Occipital lobe (tissue), 2 donors: Measurements from ENCODE around the gene MON1A. TPM values are rescaled to one million over a fixed set of nuclear protein-coding genes. Genes with fewer than 3 reads are reported as not detected.
"Not testable (repeated sequence)": the region's sequence is repeated elsewhere in the genome, so short reads cannot be mapped to it uniquely, and the experiment has no call there.

Source experiments
- DNase-seq: peaks from one replicate; lab custom pipeline; 2025; lab: John Stamatoyannopoulos, UW
- total RNA-seq: library from RNA; depleted of rRNA; stranded (reverse); fragments of >200 nt; gene quantifications from one replicate; pipeline ENCODE4 v1.2.3, GENCODE V29; 2014

Gene MON1A
- total RNA-seq, 1 donor from 2014 or later = 16.8 TPM

GRCh38 chr3:49924683-49925082 lies 4.9 kb downstream of the MON1A start:
- DNase-seq = no peak

GRCh38 chr3:49917806-49918590 lies 11.6 kb downstream of the MON1A start:
- DNase-seq = not testable (repeated sequence)

- no peak for DNase-seq
These were observed 12.9 kb downstream of the MON1A start for GRCh38 chr3:49916686-49917085.

DNA sequence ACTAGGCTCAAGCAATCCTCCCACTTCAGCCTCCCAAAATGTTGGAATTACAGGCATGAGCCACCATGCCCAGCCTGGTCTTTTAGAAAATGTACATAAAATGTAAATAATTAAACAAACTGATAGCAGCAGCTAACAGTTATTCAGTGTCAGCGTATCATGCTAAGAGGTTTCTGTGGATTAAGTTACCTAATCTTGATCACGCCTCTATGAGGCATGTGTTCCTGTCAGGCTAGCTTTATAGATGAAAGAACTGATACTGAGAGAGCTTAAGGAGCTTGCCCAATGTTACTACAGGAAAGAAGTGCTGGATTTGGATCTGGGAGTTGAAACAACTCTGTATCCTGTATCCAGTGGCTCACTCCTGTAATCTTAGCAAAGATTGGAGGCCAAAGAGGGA lies 14.7 kb downstream of the MON1A start:
- no peak for DNase-seq

DNA sequence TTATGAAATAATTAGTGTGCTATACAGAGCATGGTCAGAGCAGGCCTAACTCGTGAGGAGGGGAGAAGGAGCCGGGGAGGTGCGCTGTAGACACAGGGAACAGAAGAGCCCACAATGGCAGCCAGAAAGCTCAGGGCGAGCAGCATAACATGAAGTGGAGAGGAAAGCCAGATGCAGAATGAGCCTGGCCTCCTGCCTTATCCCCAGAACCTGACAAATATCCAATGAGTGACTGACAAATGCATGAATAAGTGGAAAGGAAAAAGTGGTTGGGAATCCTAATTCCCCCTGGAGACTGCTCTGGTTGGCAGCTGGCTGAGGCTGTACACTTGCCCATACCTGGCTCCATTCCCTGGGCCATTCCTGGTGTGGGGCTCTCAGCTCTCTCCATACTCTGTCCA lies 16.7 kb downstream of the MON1A start:
- no peak for DNase-seq

- DNase-seq = no peak
These were observed 18.0 kb downstream of the MON1A start for GRCh38 chr3:49911611-49912010.

DNA sequence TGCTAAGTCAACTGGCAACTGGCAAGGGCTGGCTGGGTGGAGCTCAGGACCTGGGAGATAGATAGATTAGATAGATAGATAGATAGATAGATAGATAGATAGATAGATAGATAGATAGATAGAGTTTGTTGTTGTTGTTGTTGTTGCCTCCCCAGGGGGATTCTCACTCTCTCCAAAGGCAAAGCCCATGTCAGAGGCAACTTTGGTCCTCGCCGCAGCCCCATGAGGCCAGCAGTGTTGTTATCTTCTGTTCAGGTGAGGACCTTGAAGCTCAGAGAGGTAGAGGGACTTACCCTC lies 18.5 kb downstream of the MON1A start:
- DNase-seq = no peak

- DNase-seq = no peak
These were observed 19.0 kb downstream of the MON1A start for GRCh38 chr3:49910409-49911123.

GRCh38 chr3:49908373-49909199 lies 21.0 kb downstream of the MON1A start:
- DNase-seq = no peak

GRCh38 chr3:49906073-49906743 lies 23.4 kb downstream of the MON1A start:
- peak; percentile 41 for DNase-seq

GRCh38 chr3:49904448-49904847 lies 25.2 kb downstream of the MON1A start:
- not testable (repeated sequence) for DNase-seq

DNA sequence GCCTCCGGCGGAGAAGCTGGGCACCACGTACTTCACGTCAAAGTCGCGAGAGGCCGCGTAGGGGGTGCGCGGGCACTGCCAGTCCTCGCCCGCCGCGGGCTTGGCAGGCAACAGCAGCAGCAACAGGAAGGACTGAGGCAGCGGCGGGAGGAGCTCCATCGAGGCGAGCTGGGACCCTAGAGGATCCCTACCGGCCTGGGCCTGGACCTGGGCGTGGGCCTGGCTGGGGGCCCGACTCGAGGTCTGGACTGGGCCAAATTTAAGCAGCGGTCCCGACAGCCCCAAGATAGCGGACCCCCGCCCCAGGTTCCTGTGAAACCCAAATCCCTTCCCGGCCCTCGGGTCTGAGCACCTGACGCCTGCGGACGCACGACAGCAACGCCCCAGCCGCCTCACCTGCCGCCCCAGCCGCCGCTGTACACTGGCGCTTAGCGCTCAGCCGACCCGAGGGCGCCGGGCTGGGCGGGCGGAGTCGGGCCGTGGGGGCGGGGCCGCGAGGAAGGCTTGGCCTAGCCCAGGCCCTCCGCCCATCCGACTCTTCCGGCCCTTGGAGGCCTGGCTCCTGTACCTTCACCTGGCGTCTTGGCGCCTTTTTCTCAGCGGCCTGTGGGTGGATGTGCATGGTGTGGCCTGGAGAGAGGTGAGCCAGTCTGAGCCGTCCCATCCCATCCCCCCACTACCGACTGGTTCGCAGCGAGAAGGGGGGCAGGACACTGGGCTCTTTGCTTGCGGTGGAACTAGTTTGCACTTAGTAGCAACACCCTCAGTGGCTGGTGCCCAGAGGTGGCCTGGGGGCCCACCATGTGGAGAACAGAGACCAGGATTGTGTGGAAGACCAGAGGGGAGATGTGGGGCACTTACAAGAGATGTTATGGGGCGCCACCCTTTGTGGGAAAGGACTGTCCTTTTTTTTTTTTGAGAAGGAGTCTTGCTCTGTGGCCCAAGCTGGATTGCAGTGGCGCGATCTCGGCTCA lies 25.9 kb downstream of the MON1A start, which contains the start of gene MST1R:
TSS of gene MST1R (minus strand) at position 423 of the 974 bp plus-strand sequence. CDS start at position 159, 264 bp downstream.
- DNase-seq = no peak

DNA sequence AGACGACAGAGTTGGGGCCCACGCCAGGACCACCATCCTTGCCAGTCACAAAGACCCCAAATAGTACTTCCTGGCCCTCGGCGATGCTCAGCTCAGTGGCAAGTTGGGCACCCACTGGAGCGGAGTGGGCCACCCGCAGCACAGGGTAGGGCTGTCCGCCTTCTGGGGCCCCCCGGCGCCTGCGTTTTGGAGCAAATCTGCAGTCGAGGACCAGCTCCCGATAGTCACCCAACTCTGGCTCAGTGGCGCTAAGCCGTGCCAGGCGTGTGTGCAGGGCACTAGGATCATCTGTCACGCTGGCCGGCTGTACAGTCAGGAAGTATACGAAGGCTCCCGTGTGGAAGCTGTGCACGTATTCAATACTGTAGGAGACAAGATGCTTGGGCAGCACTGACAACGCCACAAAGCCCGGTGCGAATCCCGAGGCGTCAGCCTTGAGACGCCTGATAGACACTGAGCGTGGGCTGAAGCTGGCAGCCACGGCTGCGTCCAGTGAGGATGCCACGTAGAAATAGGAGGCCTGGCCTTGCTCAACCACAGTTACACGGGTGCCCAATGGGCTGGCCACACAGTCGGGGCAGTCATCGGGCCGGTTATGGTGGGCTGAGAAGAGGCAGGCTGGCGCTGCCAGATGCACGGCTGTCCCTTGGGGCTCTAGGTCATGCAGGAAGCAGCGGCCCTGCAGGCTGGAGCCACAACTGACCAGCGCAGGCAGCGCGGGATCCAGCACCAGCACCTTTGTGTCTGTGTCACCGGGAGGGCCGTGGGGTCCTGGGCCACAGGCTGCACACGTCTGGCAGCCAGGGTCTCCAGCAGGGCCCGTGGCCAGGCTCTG lies 26.9 kb downstream of the MON1A start:
- no peak for DNase-seq

DNA sequence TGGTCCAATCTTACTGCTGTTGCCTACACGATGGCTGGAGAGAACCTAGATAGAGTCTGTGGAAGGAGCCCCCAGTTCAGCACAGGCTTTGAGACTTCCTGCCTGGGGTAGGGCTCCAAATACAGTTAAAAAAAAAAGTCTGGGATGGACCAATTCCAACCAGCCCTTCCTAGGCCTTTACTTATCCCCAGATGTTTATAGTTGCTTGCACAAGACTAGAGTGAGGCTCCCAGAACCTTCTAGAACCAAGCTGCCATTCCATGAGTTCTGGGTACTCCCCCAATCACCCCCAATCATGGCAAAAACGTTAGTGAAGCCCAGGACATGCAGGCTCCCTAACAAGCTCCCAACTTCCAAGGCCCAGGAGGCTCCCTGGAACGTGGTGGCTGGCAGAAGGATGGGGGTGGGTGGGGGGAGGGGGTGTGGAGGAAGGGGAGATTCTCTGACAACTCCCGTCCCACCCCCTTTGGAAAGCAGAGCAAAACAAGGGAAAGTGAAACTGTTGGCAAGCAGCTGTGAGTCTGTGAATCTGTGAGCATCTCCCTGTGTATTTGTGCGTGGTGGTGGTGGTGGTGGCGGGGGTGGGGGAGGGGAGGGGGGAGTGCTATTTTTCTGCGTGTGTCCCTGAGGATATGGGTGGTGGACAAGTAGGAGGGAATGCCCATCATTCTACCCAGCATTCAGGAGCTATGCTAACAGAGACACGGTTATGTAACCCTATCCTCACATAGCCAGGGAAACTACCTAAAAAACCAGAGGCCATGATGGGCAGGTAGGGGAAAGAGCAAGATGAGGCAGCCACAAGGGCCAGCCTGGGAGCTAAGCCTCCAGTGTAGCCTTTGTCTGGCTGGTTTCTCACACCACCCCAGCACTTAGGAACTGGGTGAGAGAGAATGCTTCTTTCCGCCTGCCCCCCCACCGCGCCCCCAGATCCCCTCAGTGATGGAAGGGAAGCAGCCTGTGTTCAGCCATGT lies 28.0 kb downstream of the MON1A start:
- no peak for DNase-seq

GRCh38 chr3:49900491-49901153 lies 29.0 kb downstream of the MON1A start:
- DNase-seq = no peak

GRCh38 chr3:49899815-49900214 lies 29.8 kb downstream of the MON1A start:
- no peak for DNase-seq

- no peak for DNase-seq
These were observed 30.6 kb downstream of the MON1A start for GRCh38 chr3:49898991-49899390.

- no peak for DNase-seq
These were observed 33.3 kb downstream of the MON1A start for GRCh38 chr3:49896345-49896744.
